ENCODE data around the gene OR2T11.
"Not testable (repeated sequence)": the region's sequence is repeated elsewhere in the genome, so short reads cannot be mapped to it uniquely, and the experiment has no call there.

Gene OR2T11, protein sequence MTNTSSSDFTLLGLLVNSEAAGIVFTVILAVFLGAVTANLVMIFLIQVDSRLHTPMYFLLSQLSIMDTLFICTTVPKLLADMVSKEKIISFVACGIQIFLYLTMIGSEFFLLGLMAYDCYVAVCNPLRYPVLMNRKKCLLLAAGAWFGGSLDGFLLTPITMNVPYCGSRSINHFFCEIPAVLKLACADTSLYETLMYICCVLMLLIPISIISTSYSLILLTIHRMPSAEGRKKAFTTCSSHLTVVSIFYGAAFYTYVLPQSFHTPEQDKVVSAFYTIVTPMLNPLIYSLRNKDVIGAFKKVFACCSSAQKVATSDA

DNA sequence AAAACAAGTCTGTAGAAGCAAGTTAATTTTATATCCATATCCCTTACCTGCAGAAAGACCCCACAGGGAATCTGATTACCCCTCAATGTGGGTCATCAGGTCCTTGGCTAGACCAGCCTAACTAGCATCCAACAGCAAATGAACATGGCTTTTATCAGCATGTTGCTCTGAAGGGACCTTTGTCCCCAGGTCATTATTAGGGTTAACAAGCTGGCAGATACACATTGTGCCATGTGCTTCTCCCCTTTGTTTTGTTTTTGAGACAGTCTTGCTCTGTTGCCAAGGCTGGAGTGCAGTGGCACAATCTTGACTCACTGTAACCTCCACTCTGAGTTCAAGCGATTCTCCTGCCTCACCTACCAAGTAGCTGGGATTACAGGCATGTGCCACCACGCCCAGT lies at the start of gene OR2T11:
Gene OR2T11, minus strand, starts transcription at position 101 of the 400 bp plus-strand sequence. CDS start 7,963 bp downstream, outside the sequence.
- not testable (repeated sequence) for DNase-seq (ENCODE audit: low read depth, low spot score)

DNA sequence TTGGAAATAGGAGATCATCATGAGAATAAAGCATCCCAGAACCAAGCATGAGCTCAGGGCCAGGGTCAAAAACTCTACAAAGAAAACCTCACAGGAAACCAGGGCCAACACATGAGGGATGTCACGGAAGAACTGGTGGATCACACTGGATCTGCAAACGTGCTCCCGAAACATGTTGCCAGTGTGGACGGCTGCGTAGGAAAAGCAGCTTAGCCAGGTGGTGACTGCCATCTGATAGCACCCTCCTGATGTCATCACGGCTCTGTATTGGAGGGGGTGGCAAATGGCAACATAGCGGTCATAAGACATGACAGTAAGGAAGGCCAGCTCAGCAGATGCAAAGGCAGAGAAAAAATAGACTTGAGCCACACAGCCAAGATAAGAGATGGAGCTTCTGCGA lies 46.8 kb upstream of the OR2T11 start:
- no peak for DNase-seq (ENCODE audit: low read depth, low spot score)

DNA sequence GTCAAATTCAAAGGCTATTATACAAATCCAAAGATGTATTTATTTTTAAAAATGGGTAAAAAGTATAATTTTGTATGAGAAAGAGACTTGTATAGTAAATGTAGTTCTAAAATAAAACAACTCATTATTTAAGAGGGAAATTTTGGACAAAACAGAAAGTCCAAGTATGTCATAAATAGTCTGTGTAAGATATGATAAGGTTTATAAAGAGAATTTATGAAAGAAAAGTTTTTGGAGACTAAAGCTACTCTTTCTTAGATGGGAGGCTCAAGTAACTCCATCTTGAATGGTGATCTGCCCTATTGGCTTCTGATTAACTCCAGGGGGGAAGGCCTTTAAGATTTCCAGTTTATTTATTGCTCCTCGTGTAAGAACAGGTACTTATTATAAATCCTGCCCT lies 35.1 kb upstream of the OR2T11 start:
- no peak for DNase-seq (ENCODE audit: low read depth, low spot score)

- DNase-seq (ENCODE audit: low read depth, low spot score) = not testable (repeated sequence)
Measured at GRCh38 chr1:248663453-248664328, 28.8 kb upstream of the OR2T11 start.

GRCh38 chr1:248656797-248657196 lies 21.9 kb upstream of the OR2T11 start:
- not testable (repeated sequence) for DNase-seq (ENCODE audit: low read depth, low spot score)

DNA sequence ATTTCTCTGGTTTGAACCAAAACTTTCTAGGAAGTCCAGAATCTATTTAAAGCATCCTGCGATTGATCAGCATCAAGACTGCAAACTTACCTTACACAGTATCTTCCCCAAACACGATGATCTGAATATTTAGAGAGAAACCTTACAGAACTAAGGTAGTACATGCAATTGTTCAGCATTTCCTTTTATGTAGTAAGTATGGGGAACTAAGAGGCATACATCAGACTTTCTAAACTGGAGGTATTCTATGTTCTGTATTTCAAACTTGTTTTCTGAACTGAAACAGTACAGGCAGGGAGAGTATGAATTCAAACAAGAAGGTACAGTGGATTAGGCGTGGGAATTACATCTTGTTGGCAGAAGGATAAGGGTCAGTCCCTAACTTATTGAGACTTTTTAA lies 20.5 kb upstream of the OR2T11 start, which contains the start of gene OR2T27:
Gene OR2T27, minus strand, starts transcription at position 175 of the 400 bp plus-strand sequence. CDS start 4,644 bp downstream, outside the sequence.
- not testable (repeated sequence) for DNase-seq (ENCODE audit: low read depth, low spot score)

GRCh38 chr1:248648770-248649536 lies 14.1 kb upstream of the OR2T11 start:
- DNase-seq (ENCODE audit: low read depth, low spot score) = not testable (repeated sequence)

DNA sequence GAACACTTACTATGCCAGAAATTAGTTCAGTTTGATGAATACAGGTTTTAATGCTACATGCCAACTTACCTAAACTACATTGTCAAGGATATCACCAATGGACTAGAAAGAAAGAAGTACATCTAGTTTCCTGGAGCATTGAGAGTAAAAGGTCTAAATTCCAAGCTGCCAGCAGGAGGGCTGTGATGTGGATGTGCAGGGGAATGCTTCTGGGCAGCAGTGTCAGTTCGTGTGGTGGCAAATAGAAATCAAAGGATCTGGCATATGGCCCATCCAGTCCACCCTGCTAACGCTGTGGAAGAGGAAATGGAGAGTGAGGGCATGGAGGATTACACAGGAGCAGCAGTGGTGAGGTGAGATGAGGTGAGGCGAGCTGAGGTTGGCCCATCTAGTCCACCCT lies 10.3 kb upstream of the OR2T11 start, which contains the start of gene OR2T35:
Gene OR2T35, minus strand, starts transcription at position 101 of the 400 bp plus-strand sequence. CDS start 6,020 bp downstream, outside the sequence.
- not testable (repeated sequence) for DNase-seq (ENCODE audit: low read depth, low spot score)

DNA sequence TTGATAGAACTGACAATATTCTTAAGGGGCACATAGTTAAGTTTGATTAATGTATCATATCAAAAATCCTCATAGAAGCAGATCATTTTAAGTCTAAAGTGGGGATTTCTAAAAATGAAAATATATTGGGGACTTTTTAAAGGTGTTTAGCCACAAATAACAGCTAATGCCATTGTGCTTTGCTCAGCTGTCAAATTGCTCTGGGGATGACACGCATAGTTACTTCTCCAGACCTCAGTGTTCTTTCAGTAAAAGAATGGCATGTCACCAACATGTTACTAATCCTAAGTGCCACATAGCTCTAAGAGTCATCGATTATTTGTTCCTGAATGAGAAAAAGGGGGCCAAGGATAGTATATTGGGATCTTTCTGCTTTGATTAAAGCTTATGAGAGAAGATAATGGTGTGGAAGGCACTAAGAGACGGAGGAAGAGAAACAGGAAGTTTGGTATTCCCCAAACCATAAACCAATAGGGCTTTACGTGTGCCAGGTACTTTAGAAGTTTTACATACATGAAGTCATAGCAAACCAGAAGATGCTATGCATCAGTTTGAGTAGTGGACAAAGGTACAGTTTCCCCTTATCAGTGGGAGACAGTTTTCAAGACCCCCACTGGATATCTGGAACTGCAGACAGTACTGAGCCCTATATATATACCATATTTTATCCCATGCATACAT lies 8.2 kb upstream of the OR2T11 start:
- not testable (repeated sequence) for DNase-seq (ENCODE audit: low read depth, low spot score)

DNA sequence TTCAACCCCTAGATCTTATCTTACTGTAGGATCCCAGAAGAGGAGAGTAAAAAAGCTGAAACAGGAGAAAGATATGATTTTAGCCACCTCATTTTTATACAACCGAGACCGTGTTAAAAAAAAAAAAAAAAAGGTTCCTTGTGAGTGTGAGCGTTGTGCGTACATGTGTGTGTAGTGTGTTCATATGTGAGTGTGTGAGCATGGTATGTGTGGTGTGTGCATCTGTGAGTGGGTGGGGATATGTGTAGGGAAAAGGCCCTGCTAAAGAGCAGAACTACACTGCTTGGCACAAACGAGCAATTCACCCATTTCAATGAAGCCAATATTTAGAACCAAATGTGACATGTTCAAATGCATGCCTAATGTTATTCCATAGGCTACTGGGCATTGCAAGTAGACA lies 6.7 kb upstream of the OR2T11 start:
- not testable (repeated sequence) for DNase-seq (ENCODE audit: low read depth, low spot score)

GRCh38 chr1:248640906-248641305 lies 6.0 kb upstream of the OR2T11 start:
- not testable (repeated sequence) for DNase-seq (ENCODE audit: low read depth, low spot score)

- DNase-seq (ENCODE audit: low read depth, low spot score) = not testable (repeated sequence)
Measured at GRCh38 chr1:248639652-248640051, 4.8 kb upstream of the OR2T11 start.

DNA sequence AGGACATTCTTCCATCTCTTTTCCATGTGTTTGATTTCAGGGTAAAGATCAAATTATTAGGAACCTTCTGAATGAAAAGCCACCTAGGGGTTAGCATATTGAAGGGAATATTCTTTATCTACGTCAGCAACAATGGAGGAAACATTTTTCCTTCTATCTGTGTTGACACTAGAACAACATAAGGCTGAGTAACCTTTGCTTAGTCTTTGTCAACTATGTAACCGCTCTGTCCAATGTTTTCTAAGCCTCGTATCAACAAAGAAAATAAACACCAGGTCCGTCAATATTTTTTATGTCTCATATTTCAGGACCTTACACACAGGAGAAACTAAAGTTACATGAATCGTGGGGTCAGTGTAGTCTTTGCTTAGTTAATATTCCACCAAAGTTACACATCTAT lies 1.7 kb upstream of the OR2T11 start:
- DNase-seq (ENCODE audit: low read depth, low spot score) = not testable (repeated sequence)

DNA sequence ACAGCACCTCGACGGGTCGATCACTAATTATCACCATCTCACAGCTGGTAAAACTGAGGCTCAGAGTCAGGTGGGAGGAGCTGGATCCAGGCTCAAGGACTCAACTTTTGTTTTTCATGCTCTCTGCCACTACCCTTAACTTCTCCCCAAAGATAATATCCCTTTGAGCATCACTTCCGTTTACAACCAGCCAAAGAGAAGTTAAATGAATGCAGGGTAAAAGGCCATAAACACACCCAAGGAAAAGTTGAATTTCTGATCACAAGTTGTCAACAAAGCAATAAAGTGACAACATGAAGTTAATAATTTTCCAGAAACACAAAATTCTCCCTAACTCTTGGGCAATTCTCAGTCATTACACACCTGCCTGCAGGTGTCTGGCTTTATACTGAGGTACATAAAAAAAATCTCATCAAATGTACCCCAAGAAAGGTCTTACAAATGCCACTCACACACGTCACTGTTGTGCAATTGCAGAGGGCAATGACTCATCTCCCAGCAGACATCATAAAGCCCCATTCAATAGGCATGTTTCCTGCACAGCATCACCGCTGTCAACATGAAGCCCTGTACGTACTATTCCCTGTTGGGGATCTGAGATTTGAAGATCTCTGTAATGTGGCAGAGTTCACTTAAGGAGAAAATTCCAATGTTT lies 3.4 kb downstream of the OR2T11 start:
- no peak for DNase-seq (ENCODE audit: low read depth, low spot score)

- DNase-seq (ENCODE audit: low read depth, low spot score) = no peak
Measured at GRCh38 chr1:248630551-248630950, 4.3 kb downstream of the OR2T11 start.

DNA sequence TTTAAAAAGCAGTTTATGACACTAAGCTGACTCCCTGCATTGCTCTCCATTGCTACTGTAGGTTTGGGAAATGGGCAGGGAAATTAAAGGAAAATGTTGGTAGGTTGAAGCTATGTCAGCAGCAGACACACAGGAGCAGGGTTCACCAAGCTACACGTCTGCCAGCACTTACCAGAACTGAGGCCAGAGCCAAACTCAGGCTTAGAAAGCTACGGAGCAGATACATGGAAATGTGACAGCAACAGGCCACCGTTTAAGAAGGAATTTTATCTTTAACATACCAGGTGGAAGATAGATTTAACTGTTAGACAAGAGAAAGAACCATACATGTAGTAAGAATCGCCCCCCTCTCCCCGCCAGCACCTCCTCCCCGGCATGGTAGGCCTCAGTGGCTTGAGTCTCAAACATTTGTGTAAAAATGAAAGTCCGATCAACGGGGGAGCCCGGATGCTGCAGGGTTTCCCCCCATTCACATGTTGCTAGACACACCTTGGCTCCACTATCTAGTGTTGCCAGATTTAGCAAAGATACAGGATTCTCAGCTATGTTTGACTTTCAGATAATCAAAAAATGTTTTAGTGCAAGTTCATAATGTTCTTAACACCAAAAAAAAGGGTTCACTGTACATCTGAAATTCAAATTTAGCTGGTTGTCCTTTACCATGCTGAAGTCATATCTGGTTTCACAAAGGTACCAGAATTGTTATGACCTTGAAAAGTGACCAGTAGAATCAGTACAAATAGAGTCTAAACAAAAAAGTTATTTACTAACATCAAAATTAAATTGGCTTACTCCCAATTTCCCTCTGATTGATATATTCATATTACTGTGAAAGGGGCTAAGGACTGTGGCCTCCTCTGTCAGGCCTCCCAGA lies 6.7 kb downstream of the OR2T11 start:
- DNase-seq (ENCODE audit: low read depth, low spot score) = no peak

DNA sequence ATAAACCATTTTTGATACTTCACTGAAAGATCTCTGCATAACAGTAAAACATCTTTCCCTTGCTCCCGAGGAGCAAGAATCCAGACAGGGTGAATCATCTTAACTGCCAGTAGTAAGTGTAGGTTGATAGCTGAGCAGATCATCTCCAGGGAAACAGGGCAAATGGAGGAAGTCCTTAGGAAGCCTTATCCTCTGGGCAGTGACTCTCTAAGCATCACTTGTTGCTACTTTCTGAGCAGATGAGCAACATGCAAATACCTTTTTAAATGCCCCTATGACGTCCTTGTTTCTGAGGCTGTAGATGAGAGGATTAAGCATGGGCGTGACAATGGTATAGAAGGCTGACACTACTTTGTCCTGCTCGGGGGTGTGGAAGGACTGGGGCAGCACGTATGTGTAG lies 8.9 kb downstream of the OR2T11 start:
- DNase-seq (ENCODE audit: low read depth, low spot score) = no peak

DNA sequence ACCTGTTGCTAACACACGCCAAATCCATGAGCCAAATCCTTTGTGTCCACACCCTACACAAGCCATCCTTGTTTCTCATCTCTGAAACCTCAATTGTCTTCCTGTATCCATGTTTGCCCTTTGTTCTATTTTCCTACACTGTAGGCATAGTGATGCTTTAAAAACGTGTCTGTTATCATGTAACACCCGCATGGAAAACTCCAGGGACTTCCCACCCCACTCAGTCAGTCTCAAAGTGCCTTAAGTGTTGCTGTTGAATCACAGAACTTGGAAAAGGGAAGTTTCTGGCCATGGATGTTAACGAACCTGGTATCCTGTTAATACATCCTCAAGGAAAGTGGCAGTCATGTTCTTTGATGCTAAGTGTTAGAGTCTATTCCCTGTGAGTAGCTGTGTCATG lies 9.7 kb downstream of the OR2T11 start:
- no peak for DNase-seq (ENCODE audit: low read depth, low spot score)

GRCh38 chr1:248622570-248623001 lies 12.3 kb downstream of the OR2T11 start:
- no peak for DNase-seq (ENCODE audit: low read depth, low spot score)

Data from brain pericyte (primary cell).